CD4-positive, alpha-beta T cell (primary cell): ENCODE measurements around the gene ABCB11. TPM values are rescaled to one million over a fixed set of nuclear protein-coding genes. Genes with fewer than 3 reads are reported as not detected.

Experiments used
- ATAC-seq: fragments of 200-7000 bp; cut with Tn5 transposase; one replicate; pipeline ENCODE4 v1.10.0; 2022; ENCODE audit warnings: mild to moderate bottlenecking; ENCODE audit not compliant: poor library complexity
- CTCF ChIA-PET: fragments of 350-600 bp; sonication (Branson Sonifier 250); formaldehyde crosslinking; loops from one replicate; lab custom pipeline; 2021; ENCODE audit warnings: antibody characterized with exemption, inconsistent platforms; lab: Charles Lee
- POLR2A ChIA-PET: fragments of 350-600 bp; sonication (Branson Sonifier 250); formaldehyde crosslinking; loops from one replicate; lab custom pipeline; 2021; ENCODE audit warnings: antibody characterized with exemption, inconsistent platforms; lab: Charles Lee
- DNase-seq, 14 experiments: peaks; one replicate each; pipeline ENCODE4 v3.0.0-alpha.2; 2013 to 2020; ENCODE audit warnings: mixed read lengths in 2 of 14
- H3K27ac ChIP-seq, 2 donors: one replicate each; pipeline versions ENCODE4 v1.5.1 to v1.7.0; 2013; ENCODE audit warnings: low read length in 2 of 2, low read depth in 1 of 2, mild to moderate bottlenecking in 1 of 2
- H3K27me3 ChIP-seq, 2 experiments: 1 replicate in 1 of 2; 2 replicates in 1 of 2; pipeline versions ENCODE4 v1.6.1 to v1.7.0; 2013; ENCODE audit warnings: low read length in 2 of 2, control low read depth in 1 of 2, mild to moderate bottlenecking in 1 of 2, moderate library complexity in 1 of 2; ENCODE audit not compliant: insufficient read depth in 2 of 2, control insufficient read depth in 1 of 2
- H3K36me3 ChIP-seq: one replicate; pipeline ENCODE4 v1.6.1; 2013; ENCODE audit warnings: low read length, control low read depth; ENCODE audit not compliant: insufficient read depth
- H3K4me1 ChIP-seq: one replicate; pipeline ENCODE4 v1.6.1; 2013; ENCODE audit warnings: low read length, control low read depth; ENCODE audit not compliant: insufficient read depth
- H3K4me3 ChIP-seq: one replicate; pipeline ENCODE4 v1.5.1; 2013; ENCODE audit warnings: mild to moderate bottlenecking, low read length, moderate library complexity
- H3K9me3 ChIP-seq, 2 experiments: 1 replicate in 1 of 2; 2 replicates in 1 of 2; pipeline versions ENCODE4 v1.6.1 to v1.7.0; 2013; ENCODE audit warnings: low read length in 2 of 2, mild to moderate bottlenecking in 2 of 2, control low read depth in 1 of 2, moderate library complexity in 1 of 2; ENCODE audit not compliant: control insufficient read depth in 1 of 2, insufficient read depth in 1 of 2
- H3K27ac Mint-ChIP-seq: one replicate; pipeline ENCODE4 v1.8.0; 2020; ENCODE audit warnings: mixed read lengths
- H3K27me3 Mint-ChIP-seq: one replicate; pipeline ENCODE4 v1.8.0; 2021; ENCODE audit warnings: mixed read lengths
- H3K36me3 Mint-ChIP-seq: one replicate; pipeline ENCODE4 v1.8.0; 2021; ENCODE audit warnings: low read depth, mixed read lengths
- H3K4me1 Mint-ChIP-seq: one replicate; pipeline ENCODE4 v1.8.0; 2021; ENCODE audit warnings: low read depth, mixed read lengths
- H3K4me3 Mint-ChIP-seq: one replicate; pipeline ENCODE4 v1.8.0; 2020; ENCODE audit warnings: mild to moderate bottlenecking, mixed read lengths
- H3K9me3 Mint-ChIP-seq: one replicate; pipeline ENCODE4 v1.8.0; 2020; ENCODE audit warnings: mixed read lengths
- CTCF ChIP-seq: fragments of 200-600 bp; IDR thresholded peaks from one replicate; pipeline ENCODE4 v1.8.0; 2022; ENCODE audit warnings: antibody characterized with exemption, mild to moderate bottlenecking
- intact Hi-C, 2 experiments: fragments of 100-400 bp; cut with DNase I in 1 of 2; cut with micrococcal nuclease in 1 of 2; formaldehyde crosslinking; loops; one replicate each; pipeline versions ENCODE4 v1.15.1 to v1.9.0; 2023 to 2025; cut with DNase I, micrococcal nuclease
- total RNA-seq, 174 experiments: library from RNA in 2 of 174; stranded (reverse) in 2 of 174; gene quantifications; one replicate each; pipeline ENCODE4 v1.2.3 and lab custom pipeline; 2021 to 2026

The ABCB11 gene
- total RNA-seq, 2 experiments from 2014 or later: not detected

GRCh38 chr2:168939918-168940317 is 91.2 kb downstream of the ABCB11 start:
- Histone ChIP-seq H3K9me3 (no peaks in the 10 kb centered on the region), H3K27me3 (no peaks in the 10 kb centered on the region), H3K4me3 (no peak overlapping the region), H3K36me3 (no peaks in the 10 kb centered on the region), H3K27ac (no peak overlapping the region), H3K4me1 (no peaks in the 10 kb centered on the region)
- peaks cover 4% of the 10 kb centered on the region for H3K27me3 Mint-ChIP-seq
- ATAC-seq (no peak), DNase-seq (no peak)
- no peak overlapping the region for H3K4me3 Mint-ChIP-seq
- intact Hi-C loops: no loop called here
- no peaks in the 10 kb centered on the region for H3K36me3 Mint-ChIP-seq
- ChIA-PET CTCF (no interaction called here), POLR2A (no interaction called here)
- H3K27ac Mint-ChIP-seq: no peak overlapping the region
- H3K9me3 Mint-ChIP-seq: no peaks in the 10 kb centered on the region
- no peaks in the 10 kb centered on the region for H3K4me1 Mint-ChIP-seq
- TF ChIP-seq CTCF: no peak

- no peaks in the 10 kb centered on the region for H3K36me3 ChIP-seq
- no peaks in the 10 kb centered on the region for H3K4me1 Mint-ChIP-seq
- H3K27me3 Mint-ChIP-seq: peaks cover 4% of the 10 kb centered on the region
- no peaks in the 10 kb centered on the region for H3K4me1 ChIP-seq
- H3K27me3 ChIP-seq: peaks cover 0 to 4% of the 10 kb centered on the region in 2 experiments
- H3K4me3 ChIP-seq: no peak overlapping the region
- H3K4me3 Mint-ChIP-seq: no peak overlapping the region
- POLR2A ChIA-PET: no interaction called here
- H3K9me3 ChIP-seq: no peaks in the 10 kb centered on the region
- no peaks in the 10 kb centered on the region for H3K36me3 Mint-ChIP-seq
- no peak overlapping the region for H3K27ac ChIP-seq
- ATAC-seq (no peak), DNase-seq (no peak)
- intact Hi-C loops: no loop called here
- H3K9me3 Mint-ChIP-seq: no peaks in the 10 kb centered on the region
- H3K27ac Mint-ChIP-seq: no peak overlapping the region
- no peak for TF ChIP-seq CTCF
- CTCF ChIA-PET: no interaction called here
Measured at GRCh38 chr2:168939061-168939460, 92.1 kb downstream of the ABCB11 start.

GRCh38 chr2:168935810-168936581 is 95.1 kb downstream of the ABCB11 start:
- H3K4me3 ChIP-seq: no peak overlapping the region
- no peak for ATAC-seq

More at GRCh38 chr2:168935810-168936581, 95.1 kb downstream of the ABCB11 start:
- Mint-ChIP-seq H3K27ac (no peak overlapping the region), H3K27me3 (peaks cover 9% of the 10 kb centered on the region), H3K36me3 (no peaks in the 10 kb centered on the region), H3K9me3 (no peaks in the 10 kb centered on the region), H3K4me3 (no peak overlapping the region), H3K4me1 (no peaks in the 10 kb centered on the region)
- ChIA-PET CTCF (no interaction called here), POLR2A (no interaction called here)
- Histone ChIP-seq H3K27me3 (peaks cover 0 to 4% of the 10 kb centered on the region in 2 experiments), H3K4me1 (no peaks in the 10 kb centered on the region), H3K9me3 (no peaks in the 10 kb centered on the region), H3K27ac (no peak overlapping the region), H3K36me3 (no peaks in the 10 kb centered on the region)
- no peak for TF ChIP-seq CTCF
- no peak for DNase-seq
- intact Hi-C loops: no loop called here
